HepG2 (cell line): ENCODE measurements around the gene BPIFA1. TPM values are rescaled to one million over a fixed set of nuclear protein-coding genes. Genes with fewer than 3 reads are reported as not detected.

Source experiments
- EED ChIP-seq: sonication (generic); formaldehyde crosslinking; IDR thresholded peaks from 2 replicates; pipeline ENCODE4 v1.5.0; 2020; ENCODE audit warnings: mild to moderate bottlenecking, missing genetic modification reagents
- HMGXB3 ChIP-seq: sonication (generic); formaldehyde crosslinking; IDR thresholded peaks from 2 replicates; pipeline ENCODE4 v1.4.0; 2020; ENCODE audit warnings: missing genetic modification reagents, borderline replicate concordance
- HOXA5 ChIP-seq: sonication (generic); formaldehyde crosslinking; IDR thresholded peaks from 2 replicates; pipeline ENCODE4 v1.4.0; 2020; ENCODE audit warnings: missing genetic modification reagents
- MYC ChIP-seq: sonication (generic); formaldehyde crosslinking; IDR thresholded peaks from 2 replicates; pipeline ENCODE4 v1.9.0; 2021; ENCODE audit warnings: missing genetic modification reagents, borderline replicate concordance
- PRMT3 ChIP-seq: sonication (generic); formaldehyde crosslinking; IDR thresholded peaks from 2 replicates; pipeline ENCODE4 v1.8.1; 2022; ENCODE audit warnings: low read depth, mild to moderate bottlenecking, moderate library complexity, missing genetic modification reagents, borderline replicate concordance
- RARA ChIP-seq: IDR thresholded peaks from 2 replicates; pipeline ENCODE4 v1.6.1; 2016; ENCODE audit warnings: missing genetic modification reagents, missing compliant biosample characterization
- RCOR2 ChIP-seq: IDR thresholded peaks from 2 replicates; pipeline ENCODE4 v1.6.1; 2016; ENCODE audit warnings: missing biosample characterization, missing genetic modification reagents
- SATB2 ChIP-seq: sonication (generic); formaldehyde crosslinking; IDR thresholded peaks from 2 replicates; pipeline ENCODE4 v1.5.0; 2020; ENCODE audit warnings: missing genetic modification reagents
- SCMH1 ChIP-seq: sonication (generic); formaldehyde crosslinking; IDR thresholded peaks from 2 replicates; pipeline ENCODE4 v1.9.0; 2021; ENCODE audit warnings: missing genetic modification reagents, mild to moderate bottlenecking, borderline replicate concordance
- TCF12 ChIP-seq, 2 experiments: fragments of 450-650 bp in 1 of 2; sonication (generic) in 1 of 2; formaldehyde crosslinking in 1 of 2; IDR thresholded peaks; 2 replicates each; pipeline versions ENCODE4 v1.6.1 to v1.8.0; 2017 to 2022; ENCODE audit warnings: antibody characterized with exemption in 1 of 2, mild to moderate bottlenecking in 1 of 2, missing genetic modification reagents in 1 of 2, moderate library complexity in 1 of 2
- TFDP2 ChIP-seq: sonication (generic); formaldehyde crosslinking; IDR thresholded peaks from 2 replicates; pipeline ENCODE4 v1.4.0; 2020; ENCODE audit warnings: missing genetic modification reagents
- ZBTB26 ChIP-seq: IDR thresholded peaks from 2 replicates; pipeline ENCODE4 v1.6.1; 2016; ENCODE audit warnings: missing compliant biosample characterization, missing genetic modification reagents, borderline replicate concordance
- ZBTB3 ChIP-seq: sonication (generic); formaldehyde crosslinking; IDR thresholded peaks from 2 replicates; pipeline ENCODE4 v1.4.0; 2020; ENCODE audit warnings: low read depth, mild to moderate bottlenecking, moderate library complexity, missing genetic modification reagents, borderline replicate concordance
- ZBTB43 ChIP-seq: sonication (generic); formaldehyde crosslinking; conservative IDR thresholded peaks from 2 replicates; pipeline ENCODE4 v1.4.0; 2020; ENCODE audit warnings: missing genetic modification reagents
- ZNF574 ChIP-seq: sonication (generic); formaldehyde crosslinking; IDR thresholded peaks from 2 replicates; pipeline ENCODE4 v1.4.0; 2020; ENCODE audit warnings: missing genetic modification reagents
- ZNF773 ChIP-seq: sonication (generic); formaldehyde crosslinking; IDR thresholded peaks from 2 replicates; pipeline ENCODE4 v1.4.0; 2020; ENCODE audit warnings: missing genetic modification reagents, borderline replicate concordance
- ZSCAN20 ChIP-seq: sonication (generic); formaldehyde crosslinking; IDR thresholded peaks from 2 replicates; pipeline ENCODE4 v1.4.0; 2020; ENCODE audit warnings: missing genetic modification reagents, mild to moderate bottlenecking, borderline replicate concordance
- polyA plus RNA-seq, 8 experiments: library from polyadenylated mRNA; depleted of rRNA in 3 of 8; stranded (reverse) in 7 of 8; unstranded in 1 of 8; fragments of >200 nt; fragmentation: Illumina TruSeq in 4 of 8; extraction: Trizol in 4 of 8; gene quantifications; 2 replicates each; pipeline versions ENCODE4 v1.2.1 to v1.2.3, GENCODE V29; 2011 to 2016; ENCODE audit warnings: low read depth in 4 of 8, missing spikeins in 1 of 8, mixed read lengths in 1 of 8; ENCODE audit not compliant: insufficient read depth in 1 of 8
- total RNA-seq, 5 experiments: library from RNA; depleted of rRNA; stranded (reverse); fragments of >200 nt; fragmentation: Illumina TruSeq; extraction: Trizol; gene quantifications; 2 replicates each; pipeline ENCODE4 v1.2.3, GENCODE V29; 2016; ENCODE audit warnings: low read depth in 1 of 5

The BPIFA1 gene
- total and polyA plus RNA-seq, 2 of the 13 experiments (the other 11 are each of a cell fraction or from before 2014, with no cell fraction given): not detected

- TF ChIP-seq ZBTB26 (CRISPR knock-in tag): peak; percentile 78; the same call in 1 of the 2 replicates
- peak; percentile 57; the same call in 1 of the 2 replicates for TF ChIP-seq SATB2 (CRISPR knock-in tag)
- TF ChIP-seq HMGXB3 (CRISPR knock-in tag): peak; percentile 29; the same call in 1 of the 2 replicates
- TF ChIP-seq TFDP2 (CRISPR knock-in tag): 0 out of 2 replicates have a peak, but pooled peaks have one; percentile 22
- peak; percentile 41; the same call in 1 of the 2 replicates for TF ChIP-seq EED (CRISPR knock-in tag)
- TF ChIP-seq ZSCAN20 (CRISPR knock-in tag): no peak
- TF ChIP-seq HOXA5: peak; percentile 56; the same call in 1 of the 2 replicates
- no peak for TF ChIP-seq ZBTB43 (CRISPR knock-in tag)
- TF ChIP-seq MYC: no peak; the same call in 1 of the 2 replicates
- TF ChIP-seq RARA (CRISPR knock-in tag): peak; percentile 57
- no peak for TF ChIP-seq TCF12 (IDR thresholded peaks at IDR 0.05)
- TF ChIP-seq TCF12 (CRISPR knock-in tag; IDR thresholded peaks at IDR 0.05): no peak
- TF ChIP-seq ZNF773 (CRISPR knock-in tag): no peak
- TF ChIP-seq SCMH1 (CRISPR knock-in tag): no peak
- TF ChIP-seq RCOR2 (CRISPR knock-in tag): peak; percentile 26; the same call in 1 of the 2 replicates
- no peak for TF ChIP-seq ZBTB3 (CRISPR knock-in tag)
- 0 out of 2 replicates have a peak, but pooled peaks have one; percentile 61 for TF ChIP-seq PRMT3 (CRISPR knock-in tag)
- peak; percentile 58 for TF ChIP-seq ZNF574 (CRISPR knock-in tag)
Measured at GRCh38 chr20:33280000-33280680, 44.3 kb downstream of the BPIFA1 start (continued).
